SK-N-SH (cell line): ENCODE measurements around the gene SLAMF9. TPM values are rescaled to one million over a fixed set of nuclear protein-coding genes. Genes with fewer than 3 reads are reported as not detected.

Experiments
- polyA plus RNA-seq, 3 experiments: library from polyadenylated mRNA; depleted of rRNA; stranded (reverse); fragments of >200 nt; gene quantifications; 2 replicates each; pipeline ENCODE4 v1.2.3, GENCODE V29; 2012

The SLAMF9 gene
- polyA plus RNA-seq, 1 of the 3 experiments (the other 2 are of a cell fraction): 0.12 TPM

Other genes with a start within 250 kb of the SLAMF9 start
- gene CRP, start 239.6 kb downstream of the SLAMF9 start, polyA plus RNA-seq (2012; rRNA removed): not detected in 2 replicates
- gene DUSP23, start 173.3 kb downstream of the SLAMF9 start, polyA plus RNA-seq (2012; rRNA removed): 41.2 and 44.3 TPM in 2 replicates
- gene FCRL6, start 151.9 kb downstream of the SLAMF9 start, polyA plus RNA-seq (2012; rRNA removed): not detected in 2 replicates
- not detected in 2 replicates for gene SLAMF8, start 127.4 kb downstream of the SLAMF9 start, polyA plus RNA-seq (2012; rRNA removed)
- not detected in 2 replicates for gene VSIG8, start 91.6 kb downstream of the SLAMF9 start, polyA plus RNA-seq (2012; rRNA removed)
- gene CFAP45, start 54.1 kb downstream of the SLAMF9 start, polyA plus RNA-seq (2012; rRNA removed): 0.57 and 0.74 TPM in 2 replicates
- gene TAGLN2, start 28.7 kb downstream of the SLAMF9 start, polyA plus RNA-seq (2012; rRNA removed): 625 and 646 TPM in 2 replicates
- gene IGSF9, start 8.6 kb downstream of the SLAMF9 start, polyA plus RNA-seq (2012; rRNA removed): 0.86 and 2.4 TPM in 2 replicates
- gene PIGM, start 77.8 kb upstream of the SLAMF9 start, polyA plus RNA-seq (2012; rRNA removed): 4.0 and 5.1 TPM in 2 replicates
- gene KCNJ10, start 115.9 kb upstream of the SLAMF9 start, polyA plus RNA-seq (2012; rRNA removed): 0.03 TPM in 1 of 2 replicates, not detected in the other
- gene KCNJ9, start 127.3 kb upstream of the SLAMF9 start, polyA plus RNA-seq (2012; rRNA removed): 0.02 and 0.05 TPM in 2 replicates
- 67.9 and 70.7 TPM in 2 replicates for gene IGSF8, start 144.4 kb upstream of the SLAMF9 start, polyA plus RNA-seq (2012; rRNA removed)
- gene ATP1A2, start 161.5 kb upstream of the SLAMF9 start, polyA plus RNA-seq (2012; rRNA removed): 0.07 and 0.10 TPM in 2 replicates
- not detected in 2 replicates for gene ATP1A4, start 197.4 kb upstream of the SLAMF9 start, polyA plus RNA-seq (2012; rRNA removed)
- gene CASQ1, start 236.3 kb upstream of the SLAMF9 start, polyA plus RNA-seq (2012; rRNA removed): 0.08 and 0.18 TPM in 2 replicates